DMS 273 treated with DMSO at 0.1 percent for 48 hours (cell line): Measurements from ENCODE around the gene RNF157.
"Not testable (repeated sequence)": the region's sequence is repeated elsewhere in the genome, so short reads cannot be mapped to it uniquely, and the experiment has no call there.

Experiments
- DNase-seq: peaks from one replicate; lab custom pipeline; 2025; lab: John Stamatoyannopoulos, UW

Gene RNF157

DNA sequence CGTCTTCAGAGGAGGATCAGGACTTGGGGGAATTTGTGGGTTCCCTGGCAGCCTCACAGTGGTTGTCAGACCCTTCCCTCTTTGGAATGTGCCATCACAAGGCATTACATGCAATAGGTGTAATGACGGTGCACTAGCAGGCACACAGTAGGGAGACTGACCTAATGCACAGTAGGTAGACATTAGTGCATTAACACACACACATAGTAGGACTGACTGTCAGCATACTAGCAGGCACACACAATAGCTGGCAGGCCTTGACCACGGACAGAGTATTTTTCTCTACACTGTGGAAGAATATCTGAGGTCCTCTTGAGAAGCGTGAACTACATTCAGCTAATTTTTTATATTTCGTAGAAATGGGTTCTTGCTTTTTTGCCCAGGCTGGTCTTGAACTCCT, 14.0 kb upstream of the RNF157 start:
- no peak for DNase-seq

DNA sequence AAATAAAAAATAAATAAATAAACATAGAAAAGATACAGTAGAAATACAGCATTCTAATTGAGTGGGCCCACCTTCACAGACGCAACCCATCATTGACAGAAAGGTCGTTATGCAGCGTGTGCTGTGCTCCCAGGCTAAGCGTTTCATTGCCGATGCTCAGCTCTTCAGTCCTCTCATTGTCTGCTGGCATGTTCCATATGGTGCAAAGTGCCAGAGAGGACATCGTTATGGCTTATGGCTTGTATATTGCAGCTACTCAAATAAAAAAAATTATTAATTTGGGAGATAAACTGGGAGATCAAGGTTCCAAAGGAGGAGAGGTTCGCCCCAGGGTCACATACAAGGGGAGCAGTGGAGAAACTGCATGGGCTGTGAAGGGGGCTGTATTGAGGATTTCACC, 13.5 kb upstream of the RNF157 start:
- DNase-seq, result no peak

GRCh38 chr17:76252967-76253766, 12.9 kb upstream of the RNF157 start:
- not testable (repeated sequence) for DNase-seq

- DNase-seq, result no peak
These were observed 12.0 kb upstream of the RNF157 start for GRCh38 chr17:76252040-76252954.

- DNase-seq, result no peak
These were observed 11.3 kb upstream of the RNF157 start for GRCh38 chr17:76251478-76252039.

DNA sequence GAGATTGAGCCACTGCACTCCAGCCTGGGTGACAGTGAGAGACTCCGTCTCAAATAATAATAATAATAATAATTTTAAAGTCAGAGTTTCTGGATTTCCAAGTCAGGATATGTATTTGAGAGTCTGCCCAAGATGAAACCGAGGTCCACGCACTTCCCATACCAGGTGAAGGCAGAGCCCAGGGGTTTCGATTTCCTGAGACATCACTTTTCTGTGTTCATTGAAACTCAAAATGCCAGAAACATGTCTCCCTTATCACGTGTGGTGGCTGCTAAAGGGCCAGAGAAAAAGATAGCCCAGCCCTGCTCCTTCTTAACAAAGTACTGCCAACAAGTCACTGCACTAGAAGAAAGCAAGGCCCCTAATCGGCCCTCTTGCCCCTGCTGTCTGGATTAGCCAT, 9.8 kb upstream of the RNF157 start:
- DNase-seq, result no peak

DNA sequence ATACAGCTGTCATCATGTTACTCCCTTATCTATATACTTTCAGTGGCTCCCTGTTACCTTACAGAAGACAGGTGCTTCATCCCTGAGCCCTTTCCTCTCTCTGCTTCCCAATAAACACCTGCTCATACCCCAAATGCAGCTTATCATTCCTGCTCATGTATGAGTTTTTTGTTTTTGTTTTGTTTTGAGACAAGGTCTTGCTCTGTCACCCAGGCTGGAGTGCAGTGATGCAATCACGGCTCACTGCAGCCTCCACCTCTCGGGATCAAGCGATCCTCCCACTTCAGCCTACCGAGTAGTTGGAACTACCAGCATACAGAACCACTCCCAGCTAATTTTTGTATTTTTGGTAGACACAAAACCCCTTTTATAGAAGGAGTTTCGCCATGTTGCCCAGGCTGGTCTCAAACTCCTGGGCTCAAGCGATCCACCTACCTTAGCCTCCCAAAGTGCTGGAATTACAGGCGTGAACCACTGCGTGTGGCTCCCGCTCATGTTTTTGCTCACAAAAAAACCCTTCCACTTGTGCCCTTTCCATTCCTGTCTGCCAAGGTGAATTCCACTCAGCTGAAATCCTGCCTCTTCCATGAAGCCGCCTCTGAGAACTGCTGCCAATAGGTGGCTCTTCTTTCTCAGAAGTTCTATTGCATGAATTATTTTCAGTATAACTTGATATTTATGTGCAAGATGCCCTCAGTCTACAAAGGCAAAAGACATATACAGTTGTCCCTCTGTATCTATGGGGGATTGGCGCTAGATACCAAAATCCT, 7.9 kb upstream of the RNF157 start:
- DNase-seq, result no peak

- no peak for DNase-seq
These were observed 7.0 kb upstream of the RNF157 start for GRCh38 chr17:76247304-76247703.

GRCh38 chr17:76246080-76247066, 6.1 kb upstream of the RNF157 start:
- DNase-seq, result no peak

DNA sequence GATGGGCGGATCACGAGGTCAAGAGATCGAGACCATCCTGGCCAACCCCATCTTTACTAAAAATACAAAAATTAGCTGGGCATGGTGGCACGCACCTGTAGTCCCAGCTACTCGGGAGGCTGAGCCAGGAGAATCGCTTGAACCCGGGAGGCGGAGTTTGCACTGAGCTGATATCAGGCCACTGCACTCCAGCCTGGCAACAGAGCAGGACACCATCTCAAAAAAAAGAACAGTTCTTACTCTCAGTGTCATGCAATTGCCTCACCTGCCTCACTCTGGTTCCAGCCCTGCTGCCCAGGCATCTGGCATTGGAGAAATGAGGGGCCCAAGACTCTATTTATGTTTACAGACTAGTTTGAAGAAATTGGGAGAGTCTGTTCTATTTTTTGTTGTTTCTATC, 4.4 kb upstream of the RNF157 start:
- not testable (repeated sequence) for DNase-seq

GRCh38 chr17:76243826-76244679, 3.8 kb upstream of the RNF157 start:
- no peak for DNase-seq

DNA sequence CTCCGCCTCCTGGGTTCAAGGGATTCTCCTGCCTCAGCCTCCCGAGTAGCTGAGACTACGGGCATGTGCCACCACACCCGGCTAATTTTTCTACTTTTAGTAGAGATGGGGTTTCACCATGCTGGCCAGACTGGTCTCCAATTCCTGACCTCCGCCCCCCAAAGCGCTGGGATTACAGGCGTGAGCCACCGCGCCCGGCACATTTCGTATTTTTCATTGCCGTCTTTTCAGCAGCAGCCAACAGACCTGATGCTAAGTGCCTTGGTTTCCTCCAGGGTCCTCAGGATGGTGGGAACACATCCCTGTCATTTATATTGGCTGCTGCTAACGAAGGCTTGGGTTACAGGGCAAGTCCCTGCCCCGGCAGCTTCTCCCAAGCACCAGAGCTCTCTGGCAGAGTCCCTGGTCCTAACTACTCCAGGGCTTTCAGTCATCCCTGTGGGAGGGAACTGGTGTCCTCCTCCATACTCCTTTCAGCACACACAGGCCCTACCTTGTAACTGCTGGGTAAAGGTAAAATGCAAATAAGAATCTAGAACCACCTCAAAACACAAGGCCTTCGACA, 1.5 kb upstream of the RNF157 start:
- DNase-seq, result no peak

DNA sequence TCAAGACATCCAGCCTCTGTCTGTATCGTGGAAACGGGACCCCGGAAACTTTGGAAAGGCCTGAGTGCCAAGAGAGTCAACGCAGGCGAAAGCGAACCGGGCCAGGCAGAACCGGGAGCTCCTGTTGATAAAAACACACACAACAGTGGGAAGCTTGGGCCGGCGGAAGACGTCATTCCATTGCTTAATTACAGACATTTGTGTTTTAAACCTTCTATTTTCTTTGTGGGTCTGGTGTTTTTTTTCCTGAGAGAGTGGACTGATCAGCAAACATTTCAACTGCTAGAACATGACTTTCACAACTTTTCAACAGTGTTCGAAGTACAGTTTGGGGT, 878 bp upstream of the RNF157 start:
- DNase-seq, result no peak

DNA sequence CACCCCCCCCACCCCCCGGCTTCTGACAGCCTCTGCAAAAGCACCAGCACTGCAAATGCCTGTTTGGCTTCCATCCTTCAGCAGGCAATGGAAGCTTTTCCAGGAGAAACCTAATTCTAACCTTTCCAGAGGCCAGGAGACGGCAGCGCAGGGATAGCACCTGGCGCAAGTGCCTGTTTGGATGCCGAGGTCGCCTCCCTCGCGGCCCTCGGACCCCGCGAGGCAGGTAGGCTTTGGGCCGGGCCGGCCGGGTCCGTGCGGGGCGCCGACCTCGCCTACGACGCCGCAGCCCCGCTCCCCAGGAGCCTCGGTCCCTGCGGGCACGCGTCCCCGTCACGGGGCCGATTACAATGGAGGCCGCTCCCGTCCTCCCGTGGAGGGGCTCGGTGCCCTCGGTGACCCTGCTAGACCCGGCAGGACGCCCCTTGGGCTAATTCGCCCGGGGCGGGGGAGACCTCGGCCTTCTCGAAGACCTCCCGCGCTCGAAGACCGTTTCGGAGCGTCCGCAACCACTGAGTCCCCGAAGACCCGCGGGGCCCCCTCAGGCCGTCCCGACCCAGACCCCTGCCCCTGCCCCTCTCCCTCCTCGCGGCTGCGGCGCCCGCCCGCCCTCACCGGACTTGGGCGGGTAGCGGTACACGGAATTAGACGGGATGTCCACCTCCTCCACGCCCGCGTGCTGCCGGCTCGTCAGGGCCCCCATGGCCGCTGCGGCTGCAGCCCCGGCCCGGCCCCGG, 587 bp downstream of the RNF157 start:
- DNase-seq, result no peak

- no peak for DNase-seq
These were observed 1.3 kb downstream of the RNF157 start for GRCh38 chr17:76238847-76239537.

DNA sequence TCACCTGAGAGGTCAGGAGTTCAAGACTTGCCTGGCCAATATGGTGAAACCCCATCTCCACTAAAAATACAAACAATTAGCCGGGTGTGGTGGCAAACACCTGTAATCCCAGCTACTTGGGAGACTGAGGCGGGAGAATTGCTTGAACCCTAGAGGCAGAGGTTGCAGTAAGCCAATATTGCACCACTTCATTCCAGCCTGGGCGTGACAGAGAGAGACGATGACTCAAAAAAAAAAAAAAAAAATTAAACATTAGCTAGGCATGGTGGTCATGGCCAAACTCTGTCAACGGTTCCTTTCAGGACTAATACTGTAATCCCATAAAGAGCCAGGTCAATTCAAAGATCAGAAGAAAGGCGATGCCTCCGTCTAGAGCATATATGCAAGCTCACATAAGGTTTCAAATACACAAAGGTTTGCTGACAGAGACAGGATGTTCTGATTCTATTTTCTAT, 2.4 kb downstream of the RNF157 start:
- no peak for DNase-seq

DNA sequence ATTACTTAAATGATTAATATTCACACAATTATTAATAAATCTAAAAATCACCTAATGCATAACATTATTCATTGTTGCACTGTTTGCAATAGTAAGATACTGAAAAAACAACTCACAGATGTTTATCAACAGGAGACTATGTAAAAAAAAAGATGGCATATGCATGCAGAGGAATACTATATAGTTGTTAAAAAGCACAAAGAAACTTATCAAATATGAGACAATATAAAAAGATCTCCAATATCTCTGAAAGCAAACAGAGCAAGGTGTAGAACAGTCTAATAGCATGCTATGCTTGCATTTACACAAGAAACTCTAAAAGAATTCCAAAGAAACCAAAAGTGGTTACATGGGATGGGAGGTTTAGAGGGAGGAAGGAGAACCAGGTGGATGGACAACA, 3.7 kb downstream of the RNF157 start:
- DNase-seq, result no peak

GRCh38 chr17:76235883-76236282, 4.4 kb downstream of the RNF157 start:
- DNase-seq, result no peak
